Non-pigmented ciliary epithelial cell (primary cell): Measurements from ENCODE around the gene HMX1.

Experiments used
- DNase-seq: peaks from one replicate; pipeline ENCODE4 v3.0.0-alpha.2; 2010; ENCODE audit warnings: low read depth

The HMX1 gene

GRCh38 chr4:8840816-8841455 lies 30.7 kb downstream of the HMX1 start:
- DNase-seq: no peak

GRCh38 chr4:8840006-8840793 lies 31.4 kb downstream of the HMX1 start:
- DNase-seq: no peak

- no peak for DNase-seq
Measured at GRCh38 chr4:8838961-8839431, 32.6 kb downstream of the HMX1 start.

GRCh38 chr4:8838296-8838960 lies 33.2 kb downstream of the HMX1 start:
- DNase-seq: no peak

GRCh38 chr4:8837181-8837841 lies 34.3 kb downstream of the HMX1 start:
- DNase-seq: no peak

- no peak for DNase-seq
Measured at GRCh38 chr4:8836664-8837171, 34.9 kb downstream of the HMX1 start.

- no peak for DNase-seq
Measured at GRCh38 chr4:8835521-8836365, 35.9 kb downstream of the HMX1 start.

GRCh38 chr4:8834681-8835220 lies 36.9 kb downstream of the HMX1 start:
- no peak for DNase-seq

- DNase-seq: no peak
Measured at GRCh38 chr4:8832113-8832915, 39.3 kb downstream of the HMX1 start.

GRCh38 chr4:8831221-8832112 lies 40.2 kb downstream of the HMX1 start:
- DNase-seq: no peak

GRCh38 chr4:8830611-8831200 lies 40.9 kb downstream of the HMX1 start:
- no peak for DNase-seq

GRCh38 chr4:8830056-8830455 lies 41.6 kb downstream of the HMX1 start:
- no peak for DNase-seq

- no peak for DNase-seq
Measured at GRCh38 chr4:8829584-8829983, 42.1 kb downstream of the HMX1 start.

GRCh38 chr4:8828869-8829268 lies 42.8 kb downstream of the HMX1 start:
- no peak for DNase-seq

- DNase-seq: no peak
Measured at GRCh38 chr4:8821151-8821950, 50.3 kb downstream of the HMX1 start.

- DNase-seq: no peak
Measured at GRCh38 chr4:8820178-8821102, 51.2 kb downstream of the HMX1 start.
